ENCODE measurements around the gene NHS.

Gene NHS

DNA sequence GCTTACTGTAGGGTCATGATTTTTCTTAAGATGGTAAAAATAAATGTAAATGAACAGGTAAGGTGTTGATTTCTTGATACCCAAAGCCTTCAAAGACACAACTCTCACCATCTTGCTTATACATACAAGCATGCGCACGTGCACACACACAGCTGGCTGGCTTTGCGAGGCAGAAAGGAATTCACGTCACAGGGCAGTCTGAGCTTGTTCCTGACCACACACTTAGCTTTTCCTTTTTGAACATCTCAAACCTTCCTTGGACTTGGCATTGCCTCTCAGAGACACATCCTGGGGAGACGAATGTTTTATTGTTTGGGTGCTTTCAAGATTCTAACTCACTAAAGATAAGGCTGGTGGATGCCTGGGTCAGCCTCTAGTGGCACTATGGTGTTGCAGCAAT, 175.0 kb downstream of the NHS start:
- no peaks in the 10 kb centered on the region for H3K36me3 ChIP-seq (ENCODE audit: insufficient read depth, low read length)
- H3K4me2 ChIP-seq (ENCODE audit: insufficient read depth, low read length), result no peak overlapping the region
- no peak for ATAC-seq (ENCODE audit: insufficient read depth, low read depth)

DNA sequence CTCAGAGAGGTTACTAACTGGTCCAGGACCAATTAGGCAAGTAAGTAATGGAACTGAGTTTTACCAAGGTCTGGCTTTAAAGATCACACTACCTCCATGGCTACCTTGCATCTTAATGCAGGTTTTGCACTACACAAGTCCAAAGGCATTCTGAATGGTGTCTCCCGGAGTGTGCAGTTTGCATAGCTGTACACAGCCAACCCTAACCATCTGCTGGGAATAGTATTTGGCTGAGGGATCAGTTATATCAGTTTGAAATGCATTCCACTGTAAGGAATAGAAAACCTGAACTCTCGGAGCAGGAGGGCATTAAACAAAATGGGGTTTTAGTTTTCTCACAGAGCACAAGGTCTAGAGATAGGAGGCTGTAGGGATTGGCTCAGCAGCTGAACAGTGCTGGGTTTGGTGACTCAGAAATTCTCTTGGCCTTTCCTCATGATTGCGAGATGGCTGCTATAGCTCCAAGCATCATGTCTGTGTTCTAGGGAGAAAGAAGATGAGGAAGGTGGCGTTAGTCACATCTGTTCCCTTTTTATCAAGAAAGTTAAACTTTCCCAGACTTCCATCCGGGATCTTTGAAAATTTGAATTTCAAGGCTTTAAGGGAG, 177.1 kb downstream of the NHS start:
- no peak overlapping the region for H3K4me2 ChIP-seq (ENCODE audit: insufficient read depth, low read length)
- H3K9me3 ChIP-seq (ENCODE audit: insufficient read depth, low read length, severe bottlenecking), result no peaks in the 10 kb centered on the region
- no peaks in the 10 kb centered on the region for H3K27me3 ChIP-seq (ENCODE audit: insufficient read depth, low read length, poor library complexity)
- H3K79me2 ChIP-seq (ENCODE audit: insufficient read depth, low read length), result no peaks in the 10 kb centered on the region
- DNase-seq (no peak), ATAC-seq (ENCODE audit: insufficient read depth, low read depth) (no peak)
- no peaks in the 10 kb centered on the region for H4K20me1 ChIP-seq (ENCODE audit: insufficient read depth, low read length)
- H3K27ac ChIP-seq (ENCODE audit: low read length), result no peak overlapping the region
- H3K4me1 ChIP-seq (ENCODE audit: insufficient read depth, low read length), result no peaks in the 10 kb centered on the region
- no peak overlapping the region for H3K4me3 ChIP-seq (ENCODE audit: low read depth in 1 of 2, low read length in 2 of 2)
- TF ChIP-seq EZH2 (IDR thresholded peaks at IDR 0.05; ENCODE audit: borderline replicate concordance, low read depth, low read length, severe bottlenecking), result no peak
- TF ChIP-seq, protein P1, sequence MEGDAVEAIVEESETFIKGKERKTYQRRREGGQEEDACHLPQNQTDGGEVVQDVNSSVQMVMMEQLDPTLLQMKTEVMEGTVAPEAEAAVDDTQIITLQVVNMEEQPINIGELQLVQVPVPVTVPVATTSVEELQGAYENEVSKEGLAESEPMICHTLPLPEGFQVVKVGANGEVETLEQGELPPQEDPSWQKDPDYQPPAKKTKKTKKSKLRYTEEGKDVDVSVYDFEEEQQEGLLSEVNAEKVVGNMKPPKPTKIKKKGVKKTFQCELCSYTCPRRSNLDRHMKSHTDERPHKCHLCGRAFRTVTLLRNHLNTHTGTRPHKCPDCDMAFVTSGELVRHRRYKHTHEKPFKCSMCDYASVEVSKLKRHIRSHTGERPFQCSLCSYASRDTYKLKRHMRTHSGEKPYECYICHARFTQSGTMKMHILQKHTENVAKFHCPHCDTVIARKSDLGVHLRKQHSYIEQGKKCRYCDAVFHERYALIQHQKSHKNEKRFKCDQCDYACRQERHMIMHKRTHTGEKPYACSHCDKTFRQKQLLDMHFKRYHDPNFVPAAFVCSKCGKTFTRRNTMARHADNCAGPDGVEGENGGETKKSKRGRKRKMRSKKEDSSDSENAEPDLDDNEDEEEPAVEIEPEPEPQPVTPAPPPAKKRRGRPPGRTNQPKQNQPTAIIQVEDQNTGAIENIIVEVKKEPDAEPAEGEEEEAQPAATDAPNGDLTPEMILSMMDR (IDR thresholded peaks at IDR 0.05; ENCODE audit: borderline replicate concordance, extremely low read depth, low read length, poor library complexity, severe bottlenecking), result no peak
- no peak overlapping the region for H2AFZ ChIP-seq (ENCODE audit: low read depth, low read length)
- no peaks in the 10 kb centered on the region for H3K36me3 ChIP-seq (ENCODE audit: insufficient read depth, low read length)
- H3K9ac ChIP-seq (ENCODE audit: low read depth, low read length), result no peak overlapping the region

More for the DNA sequence above, 175.0 kb downstream of the NHS start:
- no peaks in the 10 kb centered on the region for H3K4me1 ChIP-seq (ENCODE audit: insufficient read depth, low read length)
- H3K9me3 ChIP-seq (ENCODE audit: insufficient read depth, low read length, severe bottlenecking), result no peaks in the 10 kb centered on the region
- H4K20me1 ChIP-seq (ENCODE audit: insufficient read depth, low read length), result no peaks in the 10 kb centered on the region
- no peak for DNase-seq
- H3K9ac ChIP-seq (ENCODE audit: low read depth, low read length), result no peak overlapping the region
- H3K27me3 ChIP-seq (ENCODE audit: insufficient read depth, low read length, poor library complexity), result no peaks in the 10 kb centered on the region
- no peak for TF ChIP-seq EZH2 (IDR thresholded peaks at IDR 0.05; ENCODE audit: borderline replicate concordance, low read depth, low read length, severe bottlenecking)
- TF ChIP-seq, protein P1 (IDR thresholded peaks at IDR 0.05; ENCODE audit: borderline replicate concordance, extremely low read depth, low read length, poor library complexity, severe bottlenecking), result no peak
- H2AFZ ChIP-seq (ENCODE audit: low read depth, low read length), result no peak overlapping the region
- no peak overlapping the region for H3K4me3 ChIP-seq (ENCODE audit: low read depth in 1 of 2, low read length in 2 of 2)
- no peak overlapping the region for H3K27ac ChIP-seq (ENCODE audit: low read length)
- H3K79me2 ChIP-seq (ENCODE audit: insufficient read depth, low read length), result no peaks in the 10 kb centered on the region

DNA sequence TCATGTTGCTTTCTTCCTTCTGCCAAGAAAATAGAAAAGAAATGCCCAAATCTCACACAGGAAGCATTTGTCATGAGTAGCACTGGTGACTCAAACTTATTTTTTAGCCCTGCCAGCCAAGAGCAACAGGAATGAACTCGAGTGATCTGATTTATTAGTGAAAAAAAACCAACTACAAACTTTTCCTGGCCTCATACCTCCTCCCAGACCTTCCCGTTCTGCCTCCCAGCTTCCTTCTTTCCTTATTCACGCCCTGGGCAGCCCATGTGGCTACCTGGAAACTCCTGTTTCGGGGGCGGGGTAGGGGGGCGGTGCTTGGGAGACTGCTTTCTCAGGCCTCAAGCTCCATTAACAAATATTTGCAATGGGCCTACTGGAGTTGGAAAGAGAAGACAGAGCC, 178.5 kb downstream of the NHS start:
- Histone ChIP-seq H3K79me2 (ENCODE audit: insufficient read depth, low read length) (no peaks in the 10 kb centered on the region), H3K4me1 (ENCODE audit: insufficient read depth, low read length) (no peaks in the 10 kb centered on the region), H3K4me2 (ENCODE audit: insufficient read depth, low read length) (no peak overlapping the region), H3K9ac (ENCODE audit: low read depth, low read length) (no peak overlapping the region), H3K27me3 (ENCODE audit: insufficient read depth, low read length, poor library complexity) (no peaks in the 10 kb centered on the region), H3K4me3 (ENCODE audit: low read depth in 1 of 2, low read length in 2 of 2) (no peak overlapping the region), H3K27ac (ENCODE audit: low read length) (no peak overlapping the region), H3K36me3 (ENCODE audit: insufficient read depth, low read length) (no peaks in the 10 kb centered on the region), H3K9me3 (ENCODE audit: insufficient read depth, low read length, severe bottlenecking) (no peaks in the 10 kb centered on the region), H4K20me1 (ENCODE audit: insufficient read depth, low read length) (no peaks in the 10 kb centered on the region), H2AFZ (ENCODE audit: low read depth, low read length) (no peak overlapping the region)
- TF ChIP-seq EZH2 (IDR thresholded peaks at IDR 0.05; ENCODE audit: borderline replicate concordance, low read depth, low read length, severe bottlenecking), result no peak
- TF ChIP-seq, protein P1 (IDR thresholded peaks at IDR 0.05; ENCODE audit: borderline replicate concordance, extremely low read depth, low read length, poor library complexity, severe bottlenecking), result no peak
- no peak for DNase-seq
- no peak for ATAC-seq (ENCODE audit: insufficient read depth, low read depth)
